ENCODE measurements around the gene IFNG.

DNA sequence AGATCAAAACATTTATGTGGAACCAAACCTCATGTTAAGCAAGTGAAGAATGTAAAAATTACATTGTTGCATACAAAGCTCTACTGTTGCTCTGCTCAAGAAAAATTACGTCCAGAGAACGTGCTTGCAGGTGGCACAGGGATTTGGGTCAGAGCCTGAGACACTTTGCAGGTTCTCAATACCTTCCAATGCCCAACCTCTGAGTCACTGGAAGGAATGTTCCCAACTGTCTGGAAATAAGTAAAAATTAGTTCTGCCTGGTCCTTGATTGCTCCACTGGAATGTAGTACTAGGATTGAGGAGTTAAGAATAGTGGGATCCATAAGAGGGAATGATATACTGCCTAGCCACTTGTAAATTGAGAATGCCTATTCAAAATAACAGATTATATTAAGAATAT, 2.8 kb upstream of the IFNG start:
- TF ChIP-seq, protein P1, sequence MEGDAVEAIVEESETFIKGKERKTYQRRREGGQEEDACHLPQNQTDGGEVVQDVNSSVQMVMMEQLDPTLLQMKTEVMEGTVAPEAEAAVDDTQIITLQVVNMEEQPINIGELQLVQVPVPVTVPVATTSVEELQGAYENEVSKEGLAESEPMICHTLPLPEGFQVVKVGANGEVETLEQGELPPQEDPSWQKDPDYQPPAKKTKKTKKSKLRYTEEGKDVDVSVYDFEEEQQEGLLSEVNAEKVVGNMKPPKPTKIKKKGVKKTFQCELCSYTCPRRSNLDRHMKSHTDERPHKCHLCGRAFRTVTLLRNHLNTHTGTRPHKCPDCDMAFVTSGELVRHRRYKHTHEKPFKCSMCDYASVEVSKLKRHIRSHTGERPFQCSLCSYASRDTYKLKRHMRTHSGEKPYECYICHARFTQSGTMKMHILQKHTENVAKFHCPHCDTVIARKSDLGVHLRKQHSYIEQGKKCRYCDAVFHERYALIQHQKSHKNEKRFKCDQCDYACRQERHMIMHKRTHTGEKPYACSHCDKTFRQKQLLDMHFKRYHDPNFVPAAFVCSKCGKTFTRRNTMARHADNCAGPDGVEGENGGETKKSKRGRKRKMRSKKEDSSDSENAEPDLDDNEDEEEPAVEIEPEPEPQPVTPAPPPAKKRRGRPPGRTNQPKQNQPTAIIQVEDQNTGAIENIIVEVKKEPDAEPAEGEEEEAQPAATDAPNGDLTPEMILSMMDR (IDR thresholded peaks at IDR 0.05): no peak
- TF ChIP-seq POLR2A (IDR thresholded peaks at IDR 0.05): no peak
